ENCODE results near the gene CYLD. TPM values are rescaled to one million over a fixed set of nuclear protein-coding genes. Genes with fewer than 3 reads are reported as not detected.

CYLD gene
- total and polyA plus RNA-seq, 3 donors from 2014 or later: 37.4 to 89.3 (median 48.4) TPM

- no peak for DNase-seq
- H3K36me3 ChIP-seq (ENCODE audit: low read depth, missing control alignments): no peaks in the 10 kb centered on the region
- WGBS, 2 donors: 76 to 77% methylated on average over 9 of the region's 9 CpGs
- H3K27ac ChIP-seq: no peak overlapping the region
- H3K27me3 ChIP-seq: no peaks in the 10 kb centered on the region
- no peaks in the 10 kb centered on the region for H3K9me3 ChIP-seq
- TF ChIP-seq CTCF (IDR thresholded peaks at IDR 0.05) (no peak), POLR2A (IDR thresholded peaks at IDR 0.05) (no peak)
- no peaks in the 10 kb centered on the region for H3K4me1 ChIP-seq
- intact Hi-C loops (cut with DNase I; ENCODE audit: low total_unique reads): loop anchor here (10.0 kb wide), 1 partner anchor 144 kb away; no protein-coding TSS in a partner anchor
- H3K4me3 ChIP-seq: no peak overlapping the region
Observed at GRCh38 chr16:50808929-50809538, 67.1 kb downstream of the CYLD start.

GRCh38 chr16:50809561-50809960, 67.7 kb downstream of the CYLD start:
- TF ChIP-seq POLR2A (IDR thresholded peaks at IDR 0.05) (no peak), CTCF (IDR thresholded peaks at IDR 0.05) (no peak)
- Histone ChIP-seq H3K4me1 (no peaks in the 10 kb centered on the region), H3K4me3 (no peak overlapping the region), H3K27ac (no peak overlapping the region), H3K27me3 (no peaks in the 10 kb centered on the region), H3K36me3 (ENCODE audit: low read depth, missing control alignments) (no peaks in the 10 kb centered on the region), H3K9me3 (no peaks in the 10 kb centered on the region)
- intact Hi-C loops (cut with DNase I; ENCODE audit: low total_unique reads): loop anchor here (10.0 kb wide), 1 partner anchor 145 kb away; no protein-coding TSS in a partner anchor
- no peak for DNase-seq
- WGBS, 2 donors: 86 to 96% methylated on average over 6 of the region's 6 CpGs

GRCh38 chr16:50810241-50810965, 68.5 kb downstream of the CYLD start:
- DNase-seq: no peak

GRCh38 chr16:50812046-50812445, 70.2 kb downstream of the CYLD start:
- TF ChIP-seq CTCF (IDR thresholded peaks at IDR 0.05) (no peak), POLR2A (IDR thresholded peaks at IDR 0.05) (no peak)
- no peak overlapping the region for H3K27ac ChIP-seq
- no peaks in the 10 kb centered on the region for H3K27me3 ChIP-seq
- intact Hi-C loops (cut with DNase I; ENCODE audit: low total_unique reads): no loop called here
- no peaks in the 10 kb centered on the region for H3K9me3 ChIP-seq
- 69 to 91% methylated on average over 7 of the region's 7 CpGs for WGBS, 2 donors
- DNase-seq: no peak
- H3K4me1 ChIP-seq: no peaks in the 10 kb centered on the region
- no peaks in the 10 kb centered on the region for H3K36me3 ChIP-seq (ENCODE audit: low read depth, missing control alignments)
- no peak overlapping the region for H3K4me3 ChIP-seq

More at GRCh38 chr16:50810241-50810965, 68.5 kb downstream of the CYLD start:
- Histone ChIP-seq H3K27ac (no peak overlapping the region), H3K4me3 (no peak overlapping the region), H3K36me3 (ENCODE audit: low read depth, missing control alignments) (no peaks in the 10 kb centered on the region), H3K4me1 (no peaks in the 10 kb centered on the region), H3K9me3 (no peaks in the 10 kb centered on the region), H3K27me3 (no peaks in the 10 kb centered on the region)
- 91 to 96% methylated on average over 5 to 8 of the region's 8 CpGs for WGBS, 2 donors
- TF ChIP-seq CTCF (IDR thresholded peaks at IDR 0.05): no peak
- no peak for TF ChIP-seq POLR2A (IDR thresholded peaks at IDR 0.05)
- intact Hi-C loops (cut with DNase I; ENCODE audit: low total_unique reads): no loop called here
